GM12801 (cell line): ENCODE measurements around the gene SLFNL1.

ENCODE experiments used
- CTCF ChIP-seq: IDR thresholded peaks from one replicate; pipeline ENCODE4 v1.5.1; 2011; ENCODE audit warnings: control low read depth; ENCODE audit not compliant: insufficient read length; ENCODE audit errors: extremely low read depth

Gene SLFNL1

GRCh38 chr1:40980453-40981121, 40.9 kb downstream of the SLFNL1 start:
- no peak for TF ChIP-seq CTCF

GRCh38 chr1:40980068-40980452, 41.5 kb downstream of the SLFNL1 start:
- TF ChIP-seq CTCF, result no peak

- TF ChIP-seq CTCF, result no peak
Measured at GRCh38 chr1:40979241-40980067, 42.1 kb downstream of the SLFNL1 start, which contains the start of gene CTPS1. Gene CTPS1 (plus strand): TSS chr1:40979696. CDS start chr1:40983291, 3,595 bp downstream.

- TF ChIP-seq CTCF, result no peak
Measured at GRCh38 chr1:40978886-40979240, 42.7 kb downstream of the SLFNL1 start.

- no peak for TF ChIP-seq CTCF
Measured at GRCh38 chr1:40977716-40978115, 43.8 kb downstream of the SLFNL1 start.

- no peak for TF ChIP-seq CTCF
Measured at GRCh38 chr1:40976952-40977690, 44.4 kb downstream of the SLFNL1 start.

GRCh38 chr1:40974945-40975344, 46.6 kb downstream of the SLFNL1 start:
- no peak for TF ChIP-seq CTCF
